Right ventricle myocardium inferior (tissue), 1 donor: ENCODE measurements around the gene GIGYF2. TPM values are rescaled to one million over a fixed set of nuclear protein-coding genes. Genes with fewer than 3 reads are reported as not detected.

Experiments
- ATAC-seq: fragments of 200-7000 bp; cut with Tn5 transposase; one replicate; pipeline ENCODE4 v1.9.1; 2020; ENCODE audit warnings: mild to moderate bottlenecking, moderate library complexity
- DNase-seq: peaks from one replicate; pipeline ENCODE4 v3.0.0; 2021; ENCODE audit errors: missing footprints
- intact Hi-C: fragments of 100-400 bp; cut with DNase I; formaldehyde crosslinking; loops from one replicate; pipeline ENCODE4 v1.11.0; 2022
- total RNA-seq: library from RNA; stranded (reverse); fragmentation: NEBNext Ultra II Directional; extraction: Animal tissue kit (Norgen Biotek cat#: 25700); gene quantifications from one replicate; pipeline ENCODE4 v1.2.1, GENCODE V29; 2021
- donor health status: DM: no; HTN: yes; CAD: no; lungs with severe emphysema.

Gene GIGYF2
- total RNA-seq, 1 donor from 2014 or later = 57.2 TPM

GRCh38 chr2:232731470-232731869 lies 34.3 kb downstream of the GIGYF2 start:
- ATAC-seq = no peak
- DNase-seq = no peak
- intact Hi-C loops = no loop called here

- DNase-seq (no peak), ATAC-seq (no peak)
- intact Hi-C loops = no loop called here
Measured at GRCh38 chr2:232741294-232741693, 44.2 kb downstream of the GIGYF2 start.

GRCh38 chr2:232741972-232742371 lies 44.8 kb downstream of the GIGYF2 start:
- no peak for ATAC-seq
- DNase-seq = no peak
- intact Hi-C loops = no loop called here

GRCh38 chr2:232744963-232745362 lies 47.8 kb downstream of the GIGYF2 start:
- intact Hi-C loops = no loop called here
- no peak for ATAC-seq
- no peak for DNase-seq

DNA sequence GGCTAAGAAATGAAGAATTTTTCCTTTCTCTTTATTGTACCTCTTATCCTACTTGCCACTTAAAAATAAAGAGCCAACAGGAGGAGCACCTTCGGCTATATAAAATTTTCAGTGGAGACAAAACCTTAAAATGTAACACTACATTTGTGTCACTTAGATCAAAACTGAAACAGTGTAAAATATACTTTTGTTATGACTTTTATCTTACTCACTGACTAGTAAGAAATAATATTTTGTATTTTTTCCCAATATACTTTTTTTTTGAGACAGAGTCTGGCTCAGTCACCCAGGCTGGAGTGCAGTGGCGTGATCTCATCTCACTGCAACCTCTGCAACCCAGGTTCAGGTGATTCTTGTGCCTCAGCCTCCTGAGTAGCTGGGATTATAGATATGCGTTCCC lies 50.9 kb downstream of the GIGYF2 start:
- DNase-seq (no peak), ATAC-seq (no peak)
- intact Hi-C loops = no loop called here

DNA sequence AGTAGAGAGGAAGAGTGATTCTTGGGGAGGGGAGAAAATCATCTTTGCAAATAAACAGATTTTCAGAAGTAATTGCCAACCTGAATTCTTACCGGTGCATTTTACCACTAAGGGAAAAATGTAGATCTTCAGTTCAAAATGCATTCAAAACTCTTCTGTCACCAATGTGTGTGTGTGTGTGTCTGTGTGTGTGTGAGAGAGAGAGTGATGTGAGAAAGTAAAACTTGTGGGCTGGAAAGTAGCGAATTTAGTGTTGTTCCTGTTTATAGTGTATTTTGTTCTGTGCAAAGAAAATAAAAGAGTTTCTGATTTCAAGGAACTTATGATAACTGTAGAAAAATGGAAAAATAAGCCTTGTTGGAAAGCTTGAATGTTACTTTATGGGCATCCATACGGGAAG lies 52.2 kb downstream of the GIGYF2 start:
- ATAC-seq = no peak
- DNase-seq = no peak
- intact Hi-C loops = no loop called here

DNA sequence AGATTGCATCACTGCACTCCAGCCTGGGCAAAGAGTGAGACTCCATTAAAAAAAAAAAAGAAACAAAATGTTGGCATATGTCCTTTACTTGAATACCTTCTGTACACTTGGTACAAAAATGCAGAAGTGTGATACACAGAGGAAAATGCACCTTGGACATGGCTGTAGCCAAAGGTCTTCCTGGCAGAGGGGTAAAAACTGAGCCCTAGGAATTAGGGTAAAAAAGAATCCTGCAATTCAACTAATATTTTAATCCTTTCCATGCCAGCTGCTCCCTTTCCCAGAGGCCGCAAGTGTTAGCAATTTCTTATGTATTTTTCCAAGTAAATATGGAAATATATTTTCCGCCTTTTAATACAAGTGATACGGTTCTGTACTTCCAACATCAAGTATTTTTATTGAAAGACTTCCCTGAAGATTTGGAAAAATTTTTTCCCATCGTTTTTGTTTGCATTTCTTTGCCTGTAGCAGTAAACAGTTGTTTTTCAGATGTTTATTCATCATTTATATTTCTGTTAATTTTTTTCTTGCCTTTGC lies 53.1 kb downstream of the GIGYF2 start:
- intact Hi-C loops = no loop called here
- ATAC-seq = no peak
- DNase-seq = no peak

- no peak for DNase-seq
- intact Hi-C loops = no loop called here
- ATAC-seq = no peak
Measured at GRCh38 chr2:232757905-232758304, 60.8 kb downstream of the GIGYF2 start.

DNA sequence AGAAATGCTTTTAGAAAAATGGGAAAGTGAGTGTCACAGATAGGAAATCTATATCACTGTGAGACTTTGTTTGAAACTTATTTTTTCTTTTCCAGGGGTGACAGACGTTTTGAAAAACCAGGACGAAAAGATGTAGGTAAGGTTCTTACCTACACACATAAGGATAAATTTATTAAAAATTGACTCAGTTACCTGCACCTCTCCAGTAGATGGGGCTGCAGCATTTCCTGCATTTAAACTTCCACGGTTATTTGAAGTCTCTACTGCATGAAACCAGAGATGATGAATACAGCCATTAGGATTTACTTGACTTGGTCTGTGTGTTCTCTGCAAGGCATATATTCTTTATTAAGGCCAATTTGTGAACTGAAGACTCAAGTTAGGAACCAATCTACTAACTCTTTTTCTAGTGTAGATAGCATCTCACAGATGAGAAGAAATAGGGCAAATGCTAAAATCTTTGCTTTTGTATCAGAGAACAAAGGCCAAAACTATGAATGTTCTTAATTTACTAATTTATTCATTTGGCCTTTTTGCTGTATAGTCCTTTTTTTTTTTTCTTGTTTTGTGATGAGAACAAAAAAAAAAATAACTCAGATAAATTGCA lies 64.3 kb downstream of the GIGYF2 start:
- DNase-seq (no peak), ATAC-seq (no peak)
- intact Hi-C loops = no loop called here

DNA sequence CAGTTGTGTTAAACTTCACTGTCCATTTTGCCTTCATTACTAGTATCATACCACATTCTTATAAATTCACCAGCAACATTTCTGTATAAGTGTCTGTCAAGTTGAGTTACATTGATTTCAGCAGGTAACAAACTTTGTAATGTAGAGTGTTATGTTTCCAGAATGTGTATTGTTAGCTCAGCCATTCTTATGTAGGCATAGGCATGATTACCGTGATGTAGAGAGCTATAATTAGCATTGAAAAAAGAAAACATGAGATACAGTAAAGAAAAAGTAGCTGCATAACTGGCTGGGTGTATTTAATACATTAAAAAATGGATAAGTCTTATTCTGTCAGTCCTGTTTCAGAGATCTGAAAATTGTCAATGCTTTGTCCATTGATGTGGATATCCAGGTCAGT lies 70.7 kb downstream of the GIGYF2 start:
- ATAC-seq (no peak), DNase-seq (no peak)
- intact Hi-C loops = no loop called here

DNA sequence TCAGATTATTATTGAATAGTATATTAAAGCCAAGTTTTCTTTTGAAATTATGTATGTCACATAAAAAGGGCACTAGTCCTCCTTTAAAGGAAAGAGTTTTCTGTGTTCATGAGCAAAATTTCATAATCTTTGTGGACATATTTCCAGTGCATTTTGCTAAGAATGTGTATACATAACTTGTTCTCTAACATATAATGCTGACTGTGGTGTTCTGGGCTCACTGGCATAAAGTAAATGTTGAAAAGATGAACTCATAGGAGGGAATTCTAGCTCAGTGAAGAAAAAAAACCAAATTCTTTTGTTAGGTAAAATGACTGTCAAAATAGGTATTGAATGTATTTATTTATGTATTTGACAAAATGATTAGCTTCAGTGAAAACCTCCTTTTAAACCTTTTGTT lies 73.1 kb downstream of the GIGYF2 start:
- no peak for ATAC-seq
- intact Hi-C loops = no loop called here
- DNase-seq = no peak

DNA sequence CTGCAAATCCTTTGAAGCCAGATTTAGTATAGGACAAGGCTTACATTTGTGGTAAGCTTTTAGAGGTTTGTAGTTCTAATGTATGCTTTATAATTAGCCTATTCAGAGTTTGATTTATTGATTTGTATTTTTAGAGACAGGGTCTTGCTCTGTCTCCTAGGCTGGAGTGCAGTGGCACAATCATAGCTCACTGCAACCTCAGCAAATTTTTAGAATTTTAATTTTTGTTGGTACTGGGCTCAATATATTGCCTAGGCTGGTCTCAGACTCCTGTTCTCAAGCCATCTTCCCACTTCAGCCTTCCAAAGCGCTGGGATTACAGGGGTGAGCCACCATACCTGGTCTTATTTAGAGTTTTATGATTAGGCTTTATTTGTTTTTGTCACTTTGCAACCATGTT lies 74.7 kb downstream of the GIGYF2 start:
- ATAC-seq = no peak

DNA sequence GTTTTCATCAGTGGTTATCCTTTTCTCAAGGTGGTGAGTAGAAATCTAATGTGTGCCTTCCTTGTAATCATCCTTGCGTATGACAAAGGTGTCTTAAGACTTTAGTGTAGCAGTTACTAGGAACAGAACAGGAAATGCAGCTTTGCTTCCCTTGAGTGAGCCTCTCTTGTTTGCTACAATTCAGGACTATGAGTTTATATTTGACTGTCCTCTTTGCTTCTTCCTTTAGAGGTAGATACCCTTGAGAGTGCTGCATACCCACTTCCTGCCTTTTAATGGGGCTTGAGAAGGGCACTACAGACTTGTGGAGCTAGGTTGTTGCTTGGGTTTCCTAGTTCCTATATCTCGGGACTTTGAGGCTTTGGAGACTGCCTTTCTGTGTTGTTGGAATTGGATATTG lies 75.4 kb downstream of the GIGYF2 start:
- no peak for ATAC-seq
- intact Hi-C loops = no loop called here

More for the DNA sequence above, 74.7 kb downstream of the GIGYF2 start:
- no peak for DNase-seq
- intact Hi-C loops = no loop called here

DNA sequence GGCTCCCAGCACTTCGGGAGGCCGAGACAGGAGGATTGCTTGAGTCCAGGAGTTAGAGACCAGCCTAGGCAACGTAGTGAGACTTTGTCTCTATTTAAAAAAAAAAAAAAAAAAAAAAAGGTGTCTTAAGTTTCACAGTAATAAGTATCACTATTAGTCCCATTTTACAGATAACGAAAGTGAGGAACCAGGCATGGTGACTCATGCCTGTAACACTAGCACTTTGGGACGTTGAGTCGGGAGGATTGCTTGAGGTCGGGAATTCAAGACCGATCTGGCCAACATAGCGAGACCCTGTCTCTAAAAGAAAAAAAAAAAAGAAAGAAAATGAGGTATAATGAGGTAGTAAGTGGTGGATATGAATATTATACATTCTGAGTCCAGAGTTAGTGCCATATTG lies 76.7 kb downstream of the GIGYF2 start:
- DNase-seq = no peak
- no peak for ATAC-seq
- intact Hi-C loops = no loop called here

More for the DNA sequence above, 75.4 kb downstream of the GIGYF2 start:
- DNase-seq = no peak

DNA sequence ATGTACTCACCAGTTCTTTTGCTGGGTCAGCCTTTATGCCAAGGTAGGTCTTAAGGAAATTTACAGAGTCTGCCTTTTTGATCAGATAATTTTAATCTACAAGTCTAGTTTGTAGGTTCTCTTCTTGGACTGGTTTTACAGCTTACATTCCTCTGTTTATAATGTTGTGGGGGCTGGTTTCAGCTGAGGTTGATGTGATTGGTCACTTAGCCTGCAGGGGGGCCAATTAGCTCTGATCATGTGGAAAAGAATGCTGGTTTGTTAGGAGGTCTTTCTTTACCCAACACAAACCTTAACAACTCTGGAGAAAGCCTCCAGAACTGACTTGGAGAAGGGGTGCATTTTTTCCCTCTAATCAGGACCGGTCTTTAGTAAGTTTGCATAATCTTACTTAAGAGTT lies 79.3 kb downstream of the GIGYF2 start, which contains the start of gene KCNJ13:
KCNJ13 (minus strand) TSS at position 131 of the 400 bp plus-strand sequence. CDS start 5,203 bp downstream, outside the sequence.
- intact Hi-C loops = no loop called here
- ATAC-seq (no peak), DNase-seq (no peak)

GRCh38 chr2:232777276-232777675 lies 80.1 kb downstream of the GIGYF2 start:
- intact Hi-C loops = no loop called here
- no peak for ATAC-seq
- DNase-seq = no peak

DNA sequence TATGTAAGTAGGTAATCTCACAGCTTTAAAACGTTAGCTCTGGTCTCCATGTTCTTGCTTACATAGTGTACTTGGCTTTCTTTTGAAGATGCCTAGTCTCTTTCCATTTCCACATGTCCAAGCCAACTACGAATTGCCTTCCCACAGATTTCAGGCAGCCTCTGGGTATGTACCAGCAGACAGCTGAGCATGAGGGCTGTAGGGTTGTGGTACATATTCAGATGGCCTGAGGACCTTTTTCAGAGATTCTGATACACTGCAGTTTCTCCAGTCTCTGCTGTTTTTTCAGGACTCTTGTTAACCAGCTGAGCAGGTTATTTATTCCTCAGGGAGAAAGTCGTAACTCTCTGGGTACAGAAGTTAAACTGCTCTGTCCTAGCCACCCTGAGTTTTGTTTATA lies 82.3 kb downstream of the GIGYF2 start:
- no peak for ATAC-seq

GRCh38 chr2:232779934-232780333 lies 82.8 kb downstream of the GIGYF2 start:
- ATAC-seq = peak; percentile 16
- no peak for DNase-seq

More for the DNA sequence above, 82.3 kb downstream of the GIGYF2 start:
- intact Hi-C loops = no loop called here
- no peak for DNase-seq

GRCh38 chr2:232781765-232782164 lies 84.6 kb downstream of the GIGYF2 start:
- intact Hi-C loops = no loop called here
- no peak for ATAC-seq
- no peak for DNase-seq

More at GRCh38 chr2:232779934-232780333, 82.8 kb downstream of the GIGYF2 start:
- intact Hi-C loops = no loop called here

GRCh38 chr2:232783278-232783677 lies 86.1 kb downstream of the GIGYF2 start:
- DNase-seq (no peak), ATAC-seq (no peak)
- intact Hi-C loops = no loop called here

- no peak for ATAC-seq
- intact Hi-C loops = no loop called here
Measured at GRCh38 chr2:232787806-232788205, 90.7 kb downstream of the GIGYF2 start.

More at GRCh38 chr2:232787806-232788205, 90.7 kb downstream of the GIGYF2 start:
- DNase-seq = no peak
